Panc1 (cell line): ENCODE data around the gene TANC1.

ENCODE experiments used
- CTCF ChIP-seq: fragments of 450-650 bp; IDR thresholded peaks from 2 replicates; pipeline ENCODE4 v1.5.1; 2017; ENCODE audit warnings: mild to moderate bottlenecking
- POLR2AphosphoS5 ChIP-seq: IDR thresholded peaks from 2 replicates; pipeline ENCODE4 v1.6.1; 2012; ENCODE audit warnings: mild to moderate bottlenecking, low read depth, low read length, moderate library complexity

GRCh38 chr2:159108181-159108893 is 139.9 kb downstream of the TANC1 start:
- TF ChIP-seq CTCF (no peak), POLR2AphosphoS5 (no peak)
